HG02973 (cell line): ENCODE data around the gene ING5.
"Not testable (repeated sequence)": the region's sequence is repeated elsewhere in the genome, so short reads cannot be mapped to it uniquely, and the experiment has no call there.

ENCODE experiments used
- ATAC-seq: cut with Tn5 transposase; IDR thresholded peaks from one replicate; pipeline ENCODE4 v1.9.1; 2021; ENCODE audit warnings: moderate library complexity; ENCODE audit not compliant: unreplicated experiment

The ING5 gene

GRCh38 chr2:241755777-241756176 lies 53.9 kb downstream of the ING5 start:
- no peak for ATAC-seq

- ATAC-seq: no peak
Measured at GRCh38 chr2:241759067-241759807, 57.4 kb downstream of the ING5 start.

- not testable (repeated sequence) for ATAC-seq
Measured at GRCh38 chr2:241759893-241760292, 58.1 kb downstream of the ING5 start.

- ATAC-seq: no peak
Measured at GRCh38 chr2:241760301-241760771, 58.5 kb downstream of the ING5 start.

GRCh38 chr2:241762321-241762932 lies 60.6 kb downstream of the ING5 start:
- no peak for ATAC-seq

GRCh38 chr2:241762933-241763369 lies 61.1 kb downstream of the ING5 start:
- no peak for ATAC-seq

GRCh38 chr2:241763551-241764274 lies 61.9 kb downstream of the ING5 start:
- ATAC-seq: no peak

GRCh38 chr2:241764275-241765241 lies 62.7 kb downstream of the ING5 start:
- no peak for ATAC-seq

- no peak for ATAC-seq
Measured at GRCh38 chr2:241767464-241768250, 65.8 kb downstream of the ING5 start.

- ATAC-seq: no peak
Measured at GRCh38 chr2:241768251-241768711, 66.4 kb downstream of the ING5 start.

GRCh38 chr2:241768850-241769249 lies 67.0 kb downstream of the ING5 start:
- ATAC-seq: no peak

- ATAC-seq: no peak
Measured at GRCh38 chr2:241769819-241770184, 68.0 kb downstream of the ING5 start.

GRCh38 chr2:241770185-241770935 lies 68.5 kb downstream of the ING5 start:
- no peak for ATAC-seq

GRCh38 chr2:241770936-241771285 lies 69.1 kb downstream of the ING5 start:
- ATAC-seq: no peak

- no peak for ATAC-seq
Measured at GRCh38 chr2:241771286-241772062, 69.6 kb downstream of the ING5 start.

- no peak for ATAC-seq
Measured at GRCh38 chr2:241772063-241772499, 70.2 kb downstream of the ING5 start.

- no peak for ATAC-seq
Measured at GRCh38 chr2:241773511-241774418, 71.9 kb downstream of the ING5 start.
